HepG2 (cell line): ENCODE results near the gene ANKLE1. TPM values are rescaled to one million over a fixed set of nuclear protein-coding genes. Genes with fewer than 3 reads are reported as not detected.

ENCODE experiments used
- JARID2 ChIP-seq: sonication (generic); formaldehyde crosslinking; IDR thresholded peaks from 2 replicates; pipeline ENCODE4 v1.8.1; 2023; ENCODE audit warnings: missing genetic modification reagents, inconsistent platforms; ENCODE audit not compliant: insufficient replicate concordance
- NRL ChIP-seq: sonication (generic); formaldehyde crosslinking; IDR thresholded peaks from 2 replicates; pipeline ENCODE4 v1.5.0; 2020; ENCODE audit warnings: missing genetic modification reagents, mild to moderate bottlenecking, moderate library complexity, borderline replicate concordance
- PPARG ChIP-seq: conservative IDR thresholded peaks from 2 replicates; pipeline ENCODE4 v1.6.1; 2016; ENCODE audit warnings: missing biosample characterization, missing genetic modification reagents
- RXRA ChIP-seq: sonication (generic); formaldehyde crosslinking; IDR thresholded peaks from 2 replicates; pipeline ENCODE4 v1.5.1; 2020; ENCODE audit warnings: missing genetic modification reagents
- ZNF12 ChIP-seq: sonication (generic); formaldehyde crosslinking; IDR thresholded peaks from 2 replicates; pipeline ENCODE4 v1.5.0; 2020; ENCODE audit warnings: missing genetic modification reagents
- ZNF552 ChIP-seq: sonication (generic); formaldehyde crosslinking; IDR thresholded peaks from 2 replicates; pipeline ENCODE4 v1.9.0; 2022; ENCODE audit warnings: missing genetic modification reagents, mild to moderate bottlenecking, borderline replicate concordance
- ZNF7 ChIP-seq: IDR thresholded peaks from 2 replicates; pipeline ENCODE4 v1.6.1; 2016; ENCODE audit warnings: missing biosample characterization, missing genetic modification reagents
- polyA plus RNA-seq, 8 experiments: library from polyadenylated mRNA; depleted of rRNA in 3 of 8; stranded (reverse) in 7 of 8; unstranded in 1 of 8; fragments of >200 nt; fragmentation: Illumina TruSeq in 4 of 8; extraction: Trizol in 4 of 8; gene quantifications; 2 replicates each; pipeline versions ENCODE4 v1.2.1 to v1.2.3, GENCODE V29; 2011 to 2016; ENCODE audit warnings: low read depth in 4 of 8, missing spikeins in 1 of 8, mixed read lengths in 1 of 8; ENCODE audit not compliant: insufficient read depth in 1 of 8
- total RNA-seq, 5 experiments: library from RNA; depleted of rRNA; stranded (reverse); fragments of >200 nt; fragmentation: Illumina TruSeq; extraction: Trizol; gene quantifications; 2 replicates each; pipeline ENCODE4 v1.2.3, GENCODE V29; 2016; ENCODE audit warnings: low read depth in 1 of 5
- TF ChIP-seq, protein P1 (sequence below): sonication (generic); formaldehyde crosslinking; IDR thresholded peaks from 2 replicates; pipeline ENCODE4 v1.4.0; 2020; ENCODE audit warnings: missing genetic modification reagents
- TF ChIP-seq, protein P2 (sequence below): sonication (generic); formaldehyde crosslinking; IDR thresholded peaks from 2 replicates; pipeline ENCODE4 v1.4.0; 2020; ENCODE audit warnings: missing genetic modification reagents, borderline replicate concordance
- TF ChIP-seq, protein P3 (sequence below): sonication (generic); formaldehyde crosslinking; IDR thresholded peaks from one replicate; pipeline ENCODE4 v1.5.1; 2020; ENCODE audit warnings: mild to moderate bottlenecking, missing genetic modification reagents; ENCODE audit errors: not compliant biosample characterization
- TF ChIP-seq, protein P4 (sequence below): sonication (generic); formaldehyde crosslinking; IDR thresholded peaks from 2 replicates; pipeline ENCODE4 v1.5.1; 2020; ENCODE audit warnings: mild to moderate bottlenecking, missing genetic modification reagents

Gene ANKLE1
- total and polyA plus RNA-seq, 2 of the 13 experiments (the other 11 are each of a cell fraction or from before 2014, with no cell fraction given), result 0.69 to 1.5 TPM

DNA sequence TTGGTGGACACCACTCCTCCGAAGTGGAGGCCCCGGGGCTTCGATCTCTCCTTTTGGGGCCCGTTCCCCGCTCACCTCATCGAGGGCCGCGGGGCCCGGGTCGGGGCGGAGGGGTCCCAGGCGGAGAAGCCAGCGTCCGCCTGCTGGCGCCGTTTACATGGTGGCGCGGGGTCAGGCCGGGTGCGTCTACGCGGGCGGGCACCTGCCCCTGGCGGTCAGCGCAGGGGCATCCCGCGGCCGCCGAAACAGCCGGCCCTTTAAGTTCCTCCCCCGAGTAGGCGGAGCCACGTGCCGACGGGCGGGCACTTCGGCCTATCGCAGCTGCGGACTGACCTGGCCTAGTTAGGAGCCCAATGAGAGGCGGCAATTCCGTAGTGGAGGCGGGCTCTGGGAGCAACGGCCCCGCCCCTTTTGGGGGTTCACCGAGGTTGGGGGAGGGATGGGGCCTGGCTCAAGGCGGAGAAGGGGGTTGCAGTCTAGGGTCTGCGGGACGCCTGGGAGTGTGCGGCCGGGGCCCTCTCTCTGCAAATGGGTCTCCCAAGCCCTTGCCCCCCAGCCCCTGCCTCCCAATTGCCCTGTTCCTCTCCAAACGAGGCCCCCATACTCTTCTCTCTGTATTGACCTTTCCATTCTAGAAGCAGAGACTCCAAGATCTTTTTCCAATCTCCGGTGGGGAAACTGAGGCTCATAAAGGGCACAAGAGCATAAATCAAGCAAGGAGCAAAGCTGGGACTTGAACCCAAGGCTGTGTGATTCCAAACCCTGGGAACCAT lies 21.7 kb downstream of the ANKLE1 start, which contains the start of gene ABHD8 (continued):
- TF ChIP-seq, protein P1, sequence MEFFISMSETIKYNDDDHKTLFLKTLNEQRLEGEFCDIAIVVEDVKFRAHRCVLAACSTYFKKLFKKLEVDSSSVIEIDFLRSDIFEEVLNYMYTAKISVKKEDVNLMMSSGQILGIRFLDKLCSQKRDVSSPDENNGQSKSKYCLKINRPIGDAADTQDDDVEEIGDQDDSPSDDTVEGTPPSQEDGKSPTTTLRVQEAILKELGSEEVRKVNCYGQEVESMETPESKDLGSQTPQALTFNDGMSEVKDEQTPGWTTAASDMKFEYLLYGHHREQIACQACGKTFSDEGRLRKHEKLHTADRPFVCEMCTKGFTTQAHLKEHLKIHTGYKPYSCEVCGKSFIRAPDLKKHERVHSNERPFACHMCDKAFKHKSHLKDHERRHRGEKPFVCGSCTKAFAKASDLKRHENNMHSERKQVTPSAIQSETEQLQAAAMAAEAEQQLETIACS, result no peak
- no peak for TF ChIP-seq NRL
- no peak for TF ChIP-seq ZNF552 (CRISPR knock-in tag)
- no peak for TF ChIP-seq ZNF12 (CRISPR knock-in tag)
- no peak for TF ChIP-seq ZNF7 (CRISPR knock-in tag)
- peak; percentile 95 for TF ChIP-seq RXRA
- TF ChIP-seq, protein P2, sequence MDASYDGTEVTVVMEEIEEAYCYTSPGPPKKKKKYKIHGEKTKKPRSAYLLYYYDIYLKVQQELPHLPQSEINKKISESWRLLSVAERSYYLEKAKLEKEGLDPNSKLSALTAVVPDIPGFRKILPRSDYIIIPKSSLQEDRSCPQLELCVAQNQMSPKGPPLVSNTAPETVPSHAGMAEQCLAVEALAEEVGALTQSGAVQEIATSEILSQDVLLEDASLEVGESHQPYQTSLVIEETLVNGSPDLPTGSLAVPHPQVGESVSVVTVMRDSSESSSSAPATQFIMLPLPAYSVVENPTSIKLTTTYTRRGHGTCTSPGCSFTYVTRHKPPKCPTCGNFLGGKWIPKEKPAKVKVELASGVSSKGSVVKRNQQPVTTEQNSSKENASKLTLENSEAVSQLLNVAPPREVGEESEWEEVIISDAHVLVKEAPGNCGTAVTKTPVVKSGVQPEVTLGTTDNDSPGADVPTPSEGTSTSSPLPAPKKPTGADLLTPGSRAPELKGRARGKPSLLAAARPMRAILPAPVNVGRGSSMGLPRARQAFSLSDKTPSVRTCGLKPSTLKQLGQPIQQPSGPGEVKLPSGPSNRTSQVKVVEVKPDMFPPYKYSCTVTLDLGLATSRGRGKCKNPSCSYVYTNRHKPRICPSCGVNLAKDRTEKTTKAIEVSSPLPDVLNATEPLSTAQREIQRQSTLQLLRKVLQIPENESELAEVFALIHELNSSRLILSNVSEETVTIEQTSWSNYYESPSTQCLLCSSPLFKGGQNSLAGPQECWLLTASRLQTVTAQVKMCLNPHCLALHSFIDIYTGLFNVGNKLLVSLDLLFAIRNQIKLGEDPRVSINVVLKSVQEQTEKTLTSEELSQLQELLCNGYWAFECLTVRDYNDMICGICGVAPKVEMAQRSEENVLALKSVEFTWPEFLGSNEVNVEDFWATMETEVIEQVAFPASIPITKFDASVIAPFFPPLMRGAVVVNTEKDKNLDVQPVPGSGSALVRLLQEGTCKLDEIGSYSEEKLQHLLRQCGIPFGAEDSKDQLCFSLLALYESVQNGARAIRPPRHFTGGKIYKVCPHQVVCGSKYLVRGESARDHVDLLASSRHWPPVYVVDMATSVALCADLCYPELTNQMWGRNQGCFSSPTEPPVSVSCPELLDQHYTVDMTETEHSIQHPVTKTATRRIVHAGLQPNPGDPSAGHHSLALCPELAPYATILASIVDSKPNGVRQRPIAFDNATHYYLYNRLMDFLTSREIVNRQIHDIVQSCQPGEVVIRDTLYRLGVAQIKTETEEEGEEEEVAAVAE (CRISPR knock-in tag), result no peak
- peak; percentile 57; the same call in 1 of the 2 replicates for TF ChIP-seq PPARG (CRISPR knock-in tag)
- TF ChIP-seq, protein P3, sequence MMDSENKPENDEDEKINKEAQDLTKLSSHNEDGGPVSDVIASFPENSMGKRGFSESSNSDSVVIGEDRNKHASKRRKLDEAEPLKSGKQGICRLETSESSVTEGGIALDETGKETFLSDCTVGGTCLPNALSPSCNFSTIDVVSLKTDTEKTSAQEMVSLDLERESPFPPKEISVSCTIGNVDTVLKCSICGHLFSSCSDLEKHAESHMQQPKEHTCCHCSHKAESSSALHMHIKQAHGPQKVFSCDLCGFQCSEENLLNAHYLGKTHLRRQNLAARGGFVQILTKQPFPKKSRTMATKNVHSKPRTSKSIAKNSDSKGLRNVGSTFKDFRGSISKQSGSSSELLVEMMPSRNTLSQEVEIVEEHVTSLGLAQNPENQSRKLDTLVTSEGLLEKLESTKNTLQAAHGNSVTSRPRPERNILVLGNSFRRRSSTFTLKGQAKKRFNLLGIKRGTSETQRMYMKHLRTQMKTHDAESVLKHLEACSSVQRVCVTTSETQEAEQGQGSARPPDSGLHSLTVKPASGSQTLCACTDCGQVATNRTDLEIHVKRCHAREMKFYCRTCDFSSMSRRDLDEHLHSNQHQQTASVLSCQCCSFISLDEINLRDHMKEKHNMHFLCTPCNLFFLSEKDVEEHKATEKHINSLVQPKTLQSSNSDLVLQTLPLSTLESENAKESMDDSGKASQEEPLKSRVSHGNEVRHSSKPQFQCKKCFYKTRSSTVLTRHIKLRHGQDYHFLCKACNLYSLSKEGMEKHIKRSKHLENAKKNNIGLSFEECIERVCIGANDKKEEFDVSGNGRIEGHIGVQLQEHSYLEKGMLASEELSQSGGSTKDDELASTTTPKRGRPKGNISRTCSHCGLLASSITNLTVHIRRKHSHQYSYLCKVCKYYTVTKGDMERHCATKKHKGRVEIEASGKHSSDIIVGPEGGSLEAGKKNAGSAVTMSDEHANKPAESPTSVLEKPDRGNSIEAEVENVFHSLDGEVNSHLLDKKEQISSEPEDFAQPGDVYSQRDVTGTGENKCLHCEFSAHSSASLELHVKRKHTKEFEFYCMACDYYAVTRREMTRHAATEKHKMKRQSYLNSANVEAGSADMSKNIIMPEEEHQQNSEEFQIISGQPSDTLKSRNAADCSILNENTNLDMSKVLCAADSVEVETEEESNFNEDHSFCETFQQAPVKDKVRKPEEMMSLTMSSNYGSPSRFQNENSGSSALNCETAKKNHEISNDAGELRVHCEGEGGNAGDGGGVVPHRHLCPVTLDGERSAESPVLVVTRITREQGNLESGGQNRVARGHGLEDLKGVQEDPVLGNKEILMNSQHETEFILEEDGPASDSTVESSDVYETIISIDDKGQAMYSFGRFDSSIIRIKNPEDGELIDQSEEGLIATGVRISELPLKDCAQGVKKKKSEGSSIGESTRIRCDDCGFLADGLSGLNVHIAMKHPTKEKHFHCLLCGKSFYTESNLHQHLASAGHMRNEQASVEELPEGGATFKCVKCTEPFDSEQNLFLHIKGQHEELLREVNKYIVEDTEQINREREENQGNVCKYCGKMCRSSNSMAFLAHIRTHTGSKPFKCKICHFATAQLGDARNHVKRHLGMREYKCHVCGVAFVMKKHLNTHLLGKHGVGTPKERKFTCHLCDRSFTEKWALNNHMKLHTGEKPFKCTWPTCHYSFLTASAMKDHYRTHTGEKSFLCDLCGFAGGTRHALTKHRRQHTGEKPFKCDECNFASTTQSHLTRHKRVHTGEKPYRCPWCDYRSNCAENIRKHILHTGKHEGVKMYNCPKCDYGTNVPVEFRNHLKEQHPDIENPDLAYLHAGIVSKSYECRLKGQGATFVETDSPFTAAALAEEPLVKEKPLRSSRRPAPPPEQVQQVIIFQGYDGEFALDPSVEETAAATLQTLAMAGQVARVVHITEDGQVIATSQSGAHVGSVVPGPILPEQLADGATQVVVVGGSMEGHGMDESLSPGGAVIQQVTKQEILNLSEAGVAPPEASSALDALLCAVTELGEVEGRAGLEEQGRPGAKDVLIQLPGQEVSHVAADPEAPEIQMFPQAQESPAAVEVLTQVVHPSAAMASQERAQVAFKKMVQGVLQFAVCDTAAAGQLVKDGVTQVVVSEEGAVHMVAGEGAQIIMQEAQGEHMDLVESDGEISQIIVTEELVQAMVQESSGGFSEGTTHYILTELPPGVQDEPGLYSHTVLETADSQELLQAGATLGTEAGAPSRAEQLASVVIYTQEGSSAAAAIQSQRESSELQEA (CRISPR knock-in tag), result no peak
- TF ChIP-seq, protein P4, sequence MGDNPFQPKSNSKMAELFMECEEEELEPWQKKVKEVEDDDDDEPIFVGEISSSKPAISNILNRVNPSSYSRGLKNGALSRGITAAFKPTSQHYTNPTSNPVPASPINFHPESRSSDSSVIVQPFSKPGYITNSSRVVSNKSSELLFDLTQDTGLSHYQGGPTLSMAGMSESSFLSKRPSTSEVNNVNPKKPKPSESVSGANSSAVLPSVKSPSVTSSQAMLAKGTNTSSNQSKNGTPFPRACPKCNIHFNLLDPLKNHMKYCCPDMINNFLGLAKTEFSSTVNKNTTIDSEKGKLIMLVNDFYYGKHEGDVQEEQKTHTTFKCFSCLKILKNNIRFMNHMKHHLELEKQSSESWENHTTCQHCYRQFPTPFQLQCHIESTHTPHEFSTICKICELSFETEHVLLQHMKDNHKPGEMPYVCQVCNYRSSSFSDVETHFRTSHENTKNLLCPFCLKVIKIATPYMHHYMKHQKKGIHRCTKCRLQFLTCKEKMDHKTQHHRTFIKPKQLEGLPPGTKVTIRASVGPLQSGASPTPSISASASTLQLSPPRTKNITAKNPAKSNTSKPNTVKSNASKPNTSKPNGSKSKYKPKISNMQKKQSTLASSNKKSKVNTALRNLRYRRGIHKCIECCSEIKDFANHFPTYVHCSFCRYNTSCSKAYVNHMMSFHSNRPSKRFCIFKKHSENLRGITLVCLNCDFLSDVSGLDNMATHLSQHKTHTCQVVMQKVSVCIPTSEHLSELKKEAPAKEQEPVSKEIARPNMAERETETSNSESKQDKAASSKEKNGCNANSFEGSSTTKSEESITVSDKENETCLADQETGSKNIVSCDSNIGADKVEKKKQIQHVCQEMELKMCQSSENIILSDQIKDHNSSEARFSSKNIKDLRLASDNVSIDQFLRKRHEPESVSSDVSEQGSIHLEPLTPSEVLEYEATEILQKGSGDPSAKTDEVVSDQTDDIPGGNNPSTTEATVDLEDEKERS (CRISPR knock-in tag), result no peak
- TF ChIP-seq JARID2 (CRISPR knock-in tag), result no peak
